IMR-90 (cell line): ENCODE results near the gene WNT16. TPM values are rescaled to one million over a fixed set of nuclear protein-coding genes. Genes with fewer than 3 reads are reported as not detected.
A peak's percentile ranks its signal among the peaks of the same experiment; 100 is the strongest.

Experiments
- ATAC-seq: fragments of 200-7000 bp; cut with Tn5 transposase; 2 replicates; pipeline ENCODE4 v1.9.1; 2020; ENCODE audit warnings: low read depth, mild to moderate bottlenecking, moderate library complexity
- BruUV-seq: library from RNA; stranded (reverse); fragments of 400-500 nt; replicated peaks from 2 replicates; lab custom pipeline; 2021; lab: Mats Ljungman, UMichigan
- CTCF ChIA-PET: fragments of 300-600 bp; formaldehyde crosslinking; extraction: SDS; loops from one replicate; lab custom pipeline; 2021; ENCODE audit warnings: antibody characterized with exemption; lab: Yijun Ruan, JAX
- POLR2A ChIA-PET: fragments of 300-600 bp; sonication (Branson Sonifier 250); formaldehyde crosslinking; loops from one replicate; lab custom pipeline; 2022; ENCODE audit warnings: antibody characterized with exemption; ENCODE audit not compliant: unreplicated experiment; lab: Charles Lee
- DNase-seq: peaks from one replicate; pipeline ENCODE4 v3.0.0; 2013
- H2AFZ ChIP-seq: replicated peaks from 2 replicates; pipeline ENCODE3; 2013; ENCODE audit warnings: low read length, mild to moderate bottlenecking; ENCODE audit not compliant: poor library complexity
- H2AK5ac ChIP-seq: 2 replicates; pipeline ENCODE4 v1.6.1; 2013; ENCODE audit warnings: low read depth, low read length, inconsistent platforms
- H2AK9ac ChIP-seq: replicated peaks from 2 replicates; pipeline ENCODE3; 2013; ENCODE audit warnings: mild to moderate bottlenecking, low read depth, low read length, moderate library complexity; ENCODE audit not compliant: poor library complexity
- H2BK120ac ChIP-seq: 2 replicates; pipeline ENCODE4 v1.6.1; 2013; ENCODE audit warnings: low read depth, low read length, inconsistent platforms
- H2BK15ac ChIP-seq: 3 replicates; pipeline ENCODE4 v1.6.1; 2013; ENCODE audit warnings: low read depth, low read length, inconsistent platforms
- H2BK20ac ChIP-seq: 2 replicates; pipeline ENCODE4 v1.6.1; 2013; ENCODE audit warnings: low read depth, mild to moderate bottlenecking, inconsistent platforms, low read length, moderate library complexity
- H2BK5ac ChIP-seq: 2 replicates; pipeline ENCODE4 v1.6.1; 2013; ENCODE audit warnings: mild to moderate bottlenecking, low read depth, low read length, inconsistent platforms; ENCODE audit not compliant: poor library complexity, severe bottlenecking
- H3K14ac ChIP-seq: replicated peaks from 2 replicates; pipeline ENCODE4 v1.6.1; 2013; ENCODE audit warnings: low read depth, low read length, inconsistent platforms
- H3K18ac ChIP-seq: 2 replicates; pipeline ENCODE4 v1.6.1; 2013; ENCODE audit warnings: low read depth, low read length, control low read depth
- H3K23ac ChIP-seq: 2 replicates; pipeline ENCODE4 v1.6.1; 2013; ENCODE audit warnings: low read depth, low read length, inconsistent platforms
- H3K27ac ChIP-seq: 2 replicates; pipeline ENCODE4 v1.5.1; 2013; ENCODE audit warnings: mild to moderate bottlenecking, control low read depth, low read length; ENCODE audit not compliant: insufficient read depth
- H3K27me3 ChIP-seq: 2 replicates; pipeline ENCODE4 v1.6.1; 2013; ENCODE audit warnings: low read length; ENCODE audit not compliant: control insufficient read depth, insufficient read depth
- H3K36me3 ChIP-seq: 2 replicates; pipeline ENCODE4 v1.6.1; 2013; ENCODE audit warnings: low read length, mixed read lengths; ENCODE audit not compliant: control insufficient read depth, insufficient read depth
- H3K4ac ChIP-seq: 2 replicates; pipeline ENCODE4 v1.6.1; 2013; ENCODE audit warnings: low read depth, low read length, inconsistent platforms
- H3K4me1 ChIP-seq: 2 replicates; pipeline ENCODE4 v1.6.1; 2013; ENCODE audit warnings: low read length, mixed read lengths; ENCODE audit not compliant: control insufficient read depth, insufficient read depth
- H3K4me2 ChIP-seq: 2 replicates; pipeline ENCODE4 v1.6.1; 2013; ENCODE audit warnings: low read depth, mild to moderate bottlenecking, control low read depth, low read length, moderate library complexity
- H3K4me3 ChIP-seq: 2 replicates; pipeline ENCODE4 v1.5.1; 2013; ENCODE audit warnings: low read depth, mild to moderate bottlenecking, control low read depth, low read length, moderate library complexity; ENCODE audit not compliant: insufficient read depth
- H3K56ac ChIP-seq: 2 replicates; pipeline ENCODE4 v1.6.1; 2013; ENCODE audit warnings: low read length, inconsistent platforms; ENCODE audit not compliant: insufficient read depth; ENCODE audit errors: extremely low read depth
- H3K79me1 ChIP-seq, 2 experiments: 2 replicates each; pipeline ENCODE4 v1.6.1; 2013; ENCODE audit warnings: low read length in 2 of 2, inconsistent platforms in 1 of 2, low read depth in 1 of 2
- H3K9ac ChIP-seq: 2 replicates; pipeline ENCODE4 v1.6.1; 2013; ENCODE audit warnings: low read depth, low read length, control low read depth
- H3K9me1 ChIP-seq: 2 replicates; pipeline ENCODE4 v1.6.1; 2013; ENCODE audit warnings: low read length, inconsistent platforms; ENCODE audit not compliant: insufficient read depth
- H3K9me3 ChIP-seq: 2 replicates; pipeline ENCODE4 v1.6.1; 2013; ENCODE audit warnings: low read length; ENCODE audit not compliant: control insufficient read depth, insufficient read depth
- H4K20me1 ChIP-seq: 2 replicates; pipeline ENCODE4 v1.6.1; 2013; ENCODE audit warnings: low read length, inconsistent platforms; ENCODE audit not compliant: insufficient read depth
- H4K5ac ChIP-seq: 2 replicates; pipeline ENCODE4 v1.6.1; 2013; ENCODE audit warnings: mild to moderate bottlenecking, low read depth, low read length, control low read depth
- H4K8ac ChIP-seq, 2 experiments: 2 replicates each; pipeline ENCODE4 v1.6.1; 2013; ENCODE audit warnings: low read depth in 2 of 2, low read length in 2 of 2, control low read depth in 1 of 2, inconsistent platforms in 1 of 2
- H4K91ac ChIP-seq: 2 replicates; pipeline ENCODE4 v1.6.1; 2013; ENCODE audit warnings: low read depth, low read length, inconsistent platforms; ENCODE audit not compliant: insufficient read depth
- BHLHE40 ChIP-seq: fragments of 150-350 bp; IDR thresholded peaks from 2 replicates; pipeline ENCODE4 v1.6.1; 2016; ENCODE audit warnings: mild to moderate bottlenecking, low read depth, low read length
- CEBPB ChIP-seq: IDR thresholded peaks from 2 replicates; pipeline ENCODE4 v1.6.1; 2012; ENCODE audit warnings: low read depth, low read length, improper control_type of control experiment
- CHD1 ChIP-seq: IDR thresholded peaks from 2 replicates; pipeline ENCODE4 v1.6.1; 2012; ENCODE audit warnings: low read depth, low read length, improper control_type of control experiment
- CTCF ChIP-seq: conservative IDR thresholded peaks from 2 replicates; pipeline ENCODE4 v1.5.1; 2012; ENCODE audit warnings: mild to moderate bottlenecking, low read depth, low read length, improper control_type of control experiment
- ELK1 ChIP-seq: fragments of 150-350 bp; IDR thresholded peaks from 2 replicates; pipeline ENCODE4 v1.6.1; 2016; ENCODE audit warnings: low read depth, mild to moderate bottlenecking, low read length, moderate library complexity, borderline replicate concordance
- FOS ChIP-seq: fragments of 150-350 bp; IDR thresholded peaks from 2 replicates; pipeline ENCODE4 v1.6.1; 2016; ENCODE audit warnings: low read depth, low read length
- MAFK ChIP-seq: IDR thresholded peaks from 2 replicates; pipeline ENCODE4 v1.6.1; 2012; ENCODE audit warnings: low read depth, low read length, improper control_type of control experiment
- MAZ ChIP-seq: IDR thresholded peaks from 2 replicates; pipeline ENCODE4 v1.6.1; 2012; ENCODE audit warnings: low read depth, mild to moderate bottlenecking, low read length, improper control_type of control experiment, moderate library complexity, borderline replicate concordance
- MXI1 ChIP-seq: IDR thresholded peaks from 2 replicates; pipeline ENCODE4 v1.6.1; 2012; ENCODE audit warnings: low read depth, mild to moderate bottlenecking, low read length, moderate library complexity, borderline replicate concordance
- NFE2L2 ChIP-seq: fragments of 150-350 bp; IDR thresholded peaks from 2 replicates; pipeline ENCODE4 v1.6.1; 2016; ENCODE audit warnings: low read depth, mild to moderate bottlenecking, low read length
- POLR2A ChIP-seq: IDR thresholded peaks from 2 replicates; pipeline ENCODE4 v1.6.1; 2012; ENCODE audit warnings: mild to moderate bottlenecking, low read depth, low read length
- RAD21 ChIP-seq: IDR thresholded peaks from 2 replicates; pipeline ENCODE4 v1.6.1; 2012; ENCODE audit warnings: low read length, improper control_type of control experiment
- RFX5 ChIP-seq: IDR thresholded peaks from 2 replicates; pipeline ENCODE4 v1.8.0; 2012; ENCODE audit warnings: low read depth, mild to moderate bottlenecking, low read length, moderate library complexity
- USF2 ChIP-seq: fragments of 150-350 bp; IDR thresholded peaks from 2 replicates; pipeline ENCODE4 v1.6.1; 2017; ENCODE audit warnings: mild to moderate bottlenecking, antibody characterized with exemption, low read length, low read depth
- whole genome bisulfite sequencing, 2 experiments: methylation state at CpG; one replicate each; pipeline versions ENCODE4 v1.1.5 to v1.1.7; 2013; ENCODE audit warnings: missing lambda C conversion rate in 2 of 2; ENCODE audit not compliant: insufficient read length in 1 of 2; ENCODE audit errors: extremely low coverage in 2 of 2; 5-methylcytosine and 5-hydroxymethylcytosine counted together
- dilution Hi-C: fragments of 300-500 bp; cut with HindIII; formaldehyde crosslinking; loops from one replicate; pipeline ENCODE4 v1.14.3; 2018; ENCODE audit warnings: low sequenced_read_pairs; ENCODE audit not compliant: unreplicated experiment
- in situ Hi-C: fragments of 300-500 bp; cut with MboI; formaldehyde crosslinking; loops from 3 replicates; pipeline ENCODE4 v1.14.3; 2019; ENCODE audit warnings: low sequenced_read_pairs, inconsistent platforms, mixed read lengths
- intact Hi-C: fragments of 100-400 bp; cut with micrococcal nuclease; formaldehyde crosslinking; loops from 2 replicates; pipeline ENCODE4 v1.10.0; 2022
- polyA plus RNA-seq, 3 experiments: library from polyadenylated mRNA; depleted of rRNA; stranded (reverse); fragments of >200 nt; gene quantifications; 2 replicates each; pipeline ENCODE4 v1.2.3, GENCODE V29; 2012; ENCODE audit warnings: low replicate concordance in 1 of 3
- total RNA-seq: library from RNA; depleted of rRNA; stranded (reverse); fragments of >200 nt; gene quantifications from 2 replicates; pipeline ENCODE4 v1.2.3, GENCODE V29; 2012

WNT16 gene
- total and polyA plus RNA-seq, 2 of the 4 experiments (the other 2 are of a cell fraction), result 0.68 to 1.1 TPM

GRCh38 chr7:121384265-121384664 lies 55.5 kb downstream of the WNT16 start:
- CTCF ChIA-PET, result no interaction called here

More at GRCh38 chr7:121384265-121384664, 55.5 kb downstream of the WNT16 start:
- Histone ChIP-seq H4K5ac (no peak overlapping the region), H2BK120ac (no peak overlapping the region), H3K56ac (no peak overlapping the region), H4K91ac (no peak overlapping the region), H3K27ac (no peak overlapping the region), H3K9me1 (peaks cover 8% of the 10 kb centered on the region), H2BK15ac (no peak overlapping the region), H3K23ac (no peak overlapping the region), H3K4me2 (no peak overlapping the region), H3K79me1 (peaks cover 26 to 53% of the 10 kb centered on the region in 2 experiments), H3K4ac (no peak overlapping the region), H3K4me3 (no peak overlapping the region), H2BK5ac (no peak overlapping the region), H3K14ac (no peak overlapping the region), H2BK20ac (no peak overlapping the region), H3K4me1 (0 out of 2 replicates have a peak, but pooled peaks cover 1% of the 10 kb centered on the region), H3K27me3 (no peaks in the 10 kb centered on the region), H3K9me3 (no peaks in the 10 kb centered on the region), H4K8ac (no peak overlapping the region), H3K9ac (no peak overlapping the region), H2AK5ac (peak overlapping the region; percentile 4; the same call in 1 of the 2 replicates), H4K20me1 (peaks cover 13% of the 10 kb centered on the region), H2AK9ac (no peak overlapping the region), H3K18ac (no peak overlapping the region), H2AFZ (no peak overlapping the region), H3K36me3 (peaks cover 1% of the 10 kb centered on the region; the same call in 1 of the 2 replicates)
- DNase-seq (no peak), ATAC-seq (no peak)
- POLR2A ChIA-PET, result no interaction called here
- in situ Hi-C loops, result no loop called here
- TF ChIP-seq CHD1 (no peak), MAZ (no peak), RAD21 (no peak), MXI1 (no peak), RFX5 (no peak), USF2 (no peak), POLR2A (no peak), MAFK (no peak), CEBPB (no peak), CTCF (no peak), FOS (no peak), ELK1 (no peak), BHLHE40 (no peak), NFE2L2 (no peak)
- no TSS peak for BruUV-seq
- intact Hi-C loops, result no loop called here
- dilution Hi-C loops, result no loop called here
- no CpG with 5 or more reads among the region's 2 CpGs for WGBS, 2 experiments
